HG02759 (cell line): ENCODE results near the gene CEP162.
"Not testable (repeated sequence)": the region's sequence is repeated elsewhere in the genome, so short reads cannot be mapped to it uniquely, and the experiment has no call there.

ENCODE experiments used
- ATAC-seq: cut with Tn5 transposase; IDR thresholded peaks from one replicate; pipeline ENCODE4 v1.9.1; 2021; ENCODE audit warnings: mild to moderate bottlenecking, moderate library complexity; ENCODE audit not compliant: unreplicated experiment

The CEP162 gene, protein sequence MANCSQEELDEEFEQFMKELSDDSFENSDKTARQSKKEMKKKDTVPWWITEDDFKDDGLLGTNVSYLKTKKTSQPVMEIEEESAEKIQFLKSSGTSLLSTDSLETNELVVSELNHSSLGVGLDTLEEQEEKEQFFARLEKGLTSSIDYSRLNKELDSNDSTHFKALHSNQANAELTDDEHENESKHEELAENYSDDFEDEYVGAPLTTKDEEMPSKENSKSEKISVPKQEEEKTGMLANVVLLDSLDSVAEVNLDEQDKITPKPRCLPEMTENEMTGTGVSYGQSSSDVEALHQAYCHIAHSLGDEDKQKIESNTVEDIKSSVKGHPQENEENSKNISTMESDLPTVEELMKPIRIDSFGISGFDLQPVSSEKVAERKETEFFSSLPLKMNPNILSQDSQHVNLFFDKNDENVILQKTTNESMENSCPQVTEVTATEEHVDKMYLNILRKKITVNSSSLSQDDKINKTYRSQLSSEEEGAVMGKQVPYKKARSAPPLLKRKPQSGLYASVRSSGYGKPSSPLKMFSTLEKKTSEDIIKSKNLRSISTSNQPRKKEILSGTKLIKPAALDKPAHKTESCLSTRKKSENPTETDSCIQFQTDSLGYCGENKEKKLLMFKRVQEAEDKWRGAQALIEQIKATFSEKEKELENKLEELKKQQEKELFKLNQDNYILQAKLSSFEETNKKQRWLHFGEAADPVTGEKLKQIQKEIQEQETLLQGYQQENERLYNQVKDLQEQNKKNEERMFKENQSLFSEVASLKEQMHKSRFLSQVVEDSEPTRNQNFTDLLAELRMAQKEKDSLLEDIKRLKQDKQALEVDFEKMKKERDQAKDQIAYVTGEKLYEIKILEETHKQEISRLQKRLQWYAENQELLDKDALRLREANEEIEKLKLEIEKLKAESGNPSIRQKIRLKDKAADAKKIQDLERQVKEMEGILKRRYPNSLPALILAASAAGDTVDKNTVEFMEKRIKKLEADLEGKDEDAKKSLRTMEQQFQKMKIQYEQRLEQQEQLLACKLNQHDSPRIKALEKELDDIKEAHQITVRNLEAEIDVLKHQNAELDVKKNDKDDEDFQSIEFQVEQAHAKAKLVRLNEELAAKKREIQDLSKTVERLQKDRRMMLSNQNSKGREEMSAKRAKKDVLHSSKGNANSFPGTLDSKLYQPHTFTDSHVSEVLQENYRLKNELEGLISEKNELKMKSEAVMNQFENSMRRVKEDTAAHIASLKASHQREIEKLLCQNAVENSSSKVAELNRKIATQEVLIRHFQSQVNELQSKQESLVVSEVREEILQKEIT (N-terminal part only)

DNA sequence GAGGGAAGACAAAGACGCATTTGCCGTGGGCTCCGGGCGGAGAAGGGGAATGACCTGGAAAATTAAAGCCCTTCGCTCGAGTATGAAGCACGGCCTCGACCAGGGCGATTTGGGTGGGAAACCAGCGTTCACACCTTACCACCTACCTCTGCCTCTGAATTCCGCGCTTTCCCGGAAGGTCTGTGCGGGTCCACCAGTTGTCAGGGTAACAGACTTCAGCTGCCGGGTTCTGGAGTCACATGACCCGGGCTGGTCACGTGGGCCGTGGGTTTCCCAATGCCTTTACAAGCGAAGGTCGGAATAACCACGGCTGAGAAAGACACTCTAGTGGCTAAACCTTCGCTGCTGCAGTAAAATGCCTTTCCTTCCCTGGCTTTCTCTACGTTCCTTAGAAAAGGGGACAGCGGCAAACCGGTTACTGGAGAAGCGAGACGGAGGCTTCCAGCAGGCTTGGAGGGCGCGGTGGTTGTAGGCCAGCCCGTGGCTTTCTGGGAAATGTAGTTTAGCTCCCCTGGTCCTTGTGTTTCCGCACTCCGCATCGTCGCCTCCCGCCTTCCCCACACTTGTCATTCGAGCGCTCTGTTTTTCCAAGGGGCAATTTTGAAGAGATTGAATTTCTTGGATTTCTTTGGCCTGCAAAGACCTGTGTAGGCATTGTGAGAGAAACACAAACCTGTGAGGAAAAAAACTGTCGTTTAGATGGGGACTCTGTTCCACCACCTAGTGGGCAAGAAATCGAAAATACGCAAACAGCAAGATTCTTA lies at the start of gene CEP162:
Gene CEP162, minus strand, starts transcription at position 210 of the 764 bp plus-strand sequence. CDS start 1,250 bp downstream, outside the sequence.
- ATAC-seq: peak; percentile 98

- no peak for ATAC-seq
These were observed 47.4 kb upstream of the CEP162 start for GRCh38 chr6:84274856-84275255.

DNA sequence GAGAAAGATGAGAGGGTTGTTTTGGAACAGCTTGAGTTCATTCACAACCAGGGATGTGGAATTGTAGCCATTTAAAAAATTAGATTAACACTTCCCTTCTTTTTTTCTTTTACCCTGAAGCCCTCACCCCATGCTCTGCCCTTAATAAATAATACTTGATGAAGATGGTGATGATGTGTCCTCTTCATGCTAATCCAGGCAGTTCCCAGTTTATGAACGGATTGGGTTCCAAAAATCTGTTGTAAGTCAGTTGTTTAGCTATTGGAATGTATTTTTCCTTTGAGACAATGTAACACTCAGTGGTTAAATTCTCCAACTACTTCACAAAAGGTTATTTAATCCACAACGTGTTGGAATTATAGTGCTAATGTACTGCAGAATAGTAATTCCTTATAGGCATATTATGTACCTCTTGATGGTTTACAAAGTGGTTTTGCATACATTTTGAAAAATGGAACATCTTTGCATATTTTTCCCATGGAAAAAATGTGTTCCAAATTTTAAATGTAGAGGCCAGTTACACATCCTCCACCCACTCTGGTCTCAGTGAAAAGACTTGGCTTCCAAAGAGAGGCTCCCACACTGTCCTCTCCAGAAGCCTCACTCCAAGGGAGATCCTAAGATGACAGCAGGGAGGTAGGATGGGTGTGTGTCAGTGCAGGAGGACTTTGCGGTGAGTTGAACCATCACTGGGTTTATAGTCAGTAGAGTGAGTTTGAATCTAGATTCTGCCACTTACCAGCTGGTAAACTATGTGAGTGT lies 45.8 kb upstream of the CEP162 start:
- no peak for ATAC-seq

- ATAC-seq: no peak
These were observed 44.9 kb upstream of the CEP162 start for GRCh38 chr6:84272298-84272697.

GRCh38 chr6:84271061-84271716 lies 43.7 kb upstream of the CEP162 start:
- ATAC-seq: no peak

GRCh38 chr6:84269947-84270733 lies 42.7 kb upstream of the CEP162 start:
- no peak for ATAC-seq

DNA sequence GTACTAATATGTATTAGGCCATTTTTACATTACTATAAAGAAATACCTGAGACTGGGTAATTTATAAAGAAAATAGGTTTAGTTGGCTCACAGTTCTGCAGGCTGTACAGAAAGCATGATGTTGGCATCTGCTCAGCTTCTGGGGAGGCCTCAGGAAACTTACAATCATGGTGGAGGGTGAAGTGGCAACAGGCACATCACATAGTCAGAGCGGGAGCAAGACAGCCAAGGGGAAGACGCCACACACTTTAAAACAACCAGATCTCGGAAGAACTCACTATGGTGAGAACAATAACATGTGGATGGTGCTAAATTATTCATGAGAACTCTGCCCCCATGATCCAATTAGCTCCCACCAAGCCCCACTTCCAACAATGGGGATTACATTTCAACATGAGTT lies 41.3 kb upstream of the CEP162 start:
- ATAC-seq: no peak

- ATAC-seq: no peak
These were observed 36.1 kb upstream of the CEP162 start for GRCh38 chr6:84263557-84263956.

GRCh38 chr6:84260926-84261325 lies 33.5 kb upstream of the CEP162 start:
- no peak for ATAC-seq

DNA sequence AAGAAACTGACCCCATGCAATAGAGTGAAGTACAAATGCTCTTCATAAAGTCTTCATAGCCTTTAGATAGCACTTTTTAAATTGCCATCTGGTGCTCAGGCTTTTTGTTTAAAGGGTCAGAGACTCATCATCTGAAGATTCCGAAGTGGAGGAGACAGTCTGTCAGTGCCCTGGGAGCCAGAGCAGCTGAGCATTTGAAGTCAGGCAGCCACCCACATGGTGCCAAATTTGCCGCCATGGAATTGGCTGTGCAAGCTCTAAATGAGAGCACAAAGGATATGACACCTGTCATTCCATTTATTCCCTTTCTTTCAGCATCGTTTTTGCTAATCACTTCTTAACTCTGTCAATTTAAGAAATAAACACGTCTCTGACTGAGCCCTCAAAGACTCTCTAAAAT lies 32.8 kb upstream of the CEP162 start:
- no peak for ATAC-seq

DNA sequence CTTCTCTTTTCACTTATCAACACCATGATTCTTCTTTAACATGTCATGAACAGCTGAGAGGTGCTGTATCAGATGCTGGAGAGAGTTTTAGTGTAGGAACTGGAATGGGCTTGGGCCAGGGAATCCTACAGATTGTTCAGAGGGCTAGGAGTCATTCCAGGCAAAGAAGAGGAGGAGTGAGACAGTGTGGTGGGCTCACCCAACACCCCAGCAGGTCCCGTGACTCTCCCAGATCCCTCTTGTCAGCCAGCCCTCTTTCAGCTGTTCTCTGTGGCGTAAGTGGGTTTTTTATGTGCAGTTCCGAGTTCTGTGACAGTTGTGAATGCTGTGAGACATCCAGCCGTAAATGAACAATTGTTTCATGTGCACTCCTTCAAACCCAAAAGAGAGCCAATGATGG lies 31.4 kb upstream of the CEP162 start:
- no peak for ATAC-seq

- no peak for ATAC-seq
These were observed 30.8 kb upstream of the CEP162 start for GRCh38 chr6:84258268-84258667.

DNA sequence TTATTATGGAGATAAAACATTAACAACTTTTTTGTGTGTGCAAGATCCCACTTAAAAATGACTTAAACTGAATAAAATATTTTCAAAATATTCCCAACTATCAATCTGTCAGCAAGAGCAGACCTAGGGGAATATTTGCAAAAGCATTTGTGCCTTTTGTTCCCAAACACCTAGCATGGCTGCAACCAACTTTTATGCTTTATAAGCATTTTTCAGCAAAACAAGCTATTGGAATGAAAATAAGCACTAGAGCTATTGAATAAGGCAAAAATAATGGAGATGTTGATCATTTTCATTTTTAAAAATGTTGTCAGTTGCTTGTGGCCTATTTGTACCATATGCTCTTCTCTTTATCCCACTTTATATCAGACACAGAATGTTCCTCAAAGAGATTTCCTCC lies 28.2 kb upstream of the CEP162 start:
- ATAC-seq: no peak

DNA sequence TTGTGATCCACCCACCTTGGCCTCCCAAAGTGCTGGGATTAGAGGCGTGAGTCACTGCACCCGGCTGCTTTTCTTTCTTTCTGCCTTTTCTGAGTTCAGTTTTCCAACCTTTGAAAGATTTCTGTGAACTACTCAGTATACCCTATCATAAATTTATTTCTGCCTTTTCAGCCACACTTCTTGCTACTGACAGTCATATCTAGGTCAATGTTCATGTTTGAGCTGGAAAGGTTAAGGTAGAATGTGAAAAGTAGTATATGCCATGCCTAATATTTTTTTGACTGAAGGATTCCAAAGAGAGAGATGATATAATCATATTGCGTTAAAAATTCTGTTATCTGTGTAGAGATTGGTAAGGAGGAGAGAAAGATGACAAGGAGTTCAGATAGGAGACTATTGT lies 25.9 kb upstream of the CEP162 start:
- ATAC-seq: no peak

DNA sequence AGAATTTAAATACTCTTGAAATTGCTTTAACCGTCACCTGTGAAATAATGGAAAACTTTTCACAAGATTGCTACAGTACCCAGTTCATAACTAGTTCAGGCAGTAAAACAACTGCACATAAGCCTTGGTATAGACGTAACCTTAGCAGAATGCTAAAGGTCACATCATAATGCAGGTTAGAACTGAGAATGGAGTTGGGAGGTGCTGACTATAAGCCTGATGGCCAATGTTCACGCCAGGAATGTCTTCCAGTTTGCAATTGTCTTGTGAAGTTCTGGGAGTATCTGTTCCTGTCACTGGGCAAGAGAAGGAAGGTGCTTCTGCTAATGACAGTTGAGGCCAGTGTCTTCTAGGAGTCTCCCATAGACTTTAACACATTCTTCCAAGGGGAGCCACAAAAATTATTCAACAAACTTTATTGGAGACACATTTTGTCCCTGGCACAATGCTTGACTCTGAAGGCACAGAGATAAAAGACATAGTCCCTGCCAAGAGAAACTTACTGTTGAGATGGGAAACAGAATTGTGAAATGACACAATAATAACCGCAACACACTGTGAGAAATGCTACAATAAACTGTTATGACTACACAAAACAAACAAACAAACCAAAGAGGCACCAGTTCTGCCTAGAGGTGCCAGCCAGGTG lies 24.6 kb upstream of the CEP162 start:
- ATAC-seq: no peak

GRCh38 chr6:84249724-84250123 lies 22.3 kb upstream of the CEP162 start:
- no peak for ATAC-seq

DNA sequence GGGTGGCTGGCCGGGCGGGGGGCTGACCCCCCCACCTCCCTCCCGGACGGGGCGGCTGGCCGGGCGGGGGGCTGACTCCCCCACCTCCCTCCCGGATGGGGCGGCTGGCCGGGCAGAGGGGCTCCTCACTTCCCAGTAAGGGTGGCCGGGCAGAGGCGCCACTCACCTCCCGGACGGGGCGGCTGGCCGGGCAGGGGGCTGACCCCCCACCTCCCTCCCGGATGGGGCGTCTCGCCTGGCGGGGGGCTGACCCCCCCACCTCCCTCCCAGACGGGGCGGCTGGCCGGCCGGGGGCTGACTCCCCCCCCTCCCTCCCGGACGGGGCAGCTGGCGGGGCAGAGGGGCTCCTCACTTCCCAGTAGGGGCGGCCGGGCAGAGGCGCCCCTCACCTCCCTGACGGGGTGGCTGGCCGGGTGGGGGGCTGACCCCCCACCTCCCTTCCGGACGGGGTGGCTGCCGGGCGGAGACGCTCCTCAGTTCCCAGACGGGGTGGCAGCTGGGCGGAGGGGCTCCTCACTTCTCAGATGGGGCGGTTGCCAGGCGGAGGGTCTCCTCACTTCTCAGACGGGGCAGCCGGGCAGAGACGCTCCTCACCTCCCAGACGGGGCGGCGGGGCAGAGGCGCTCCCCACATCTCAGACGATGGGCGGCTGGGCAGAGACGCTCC lies 17.1 kb upstream of the CEP162 start:
- ATAC-seq: not testable (repeated sequence)
